Activated CD8-positive, alpha-beta memory T cell treated with anti-CD3 and anti-CD28 coated beads for 24 hours (primary cell): ENCODE measurements around the gene ASTL.

ENCODE experiments used
- DNase-seq: peaks from one replicate; pipeline ENCODE4 v3.0.0-alpha.2; 2020

Gene ASTL

GRCh38 chr2:96111257-96111640 is 27.1 kb downstream of the ASTL start:
- DNase-seq = no peak

GRCh38 chr2:96110621-96111256 is 27.6 kb downstream of the ASTL start:
- no peak for DNase-seq

GRCh38 chr2:96109931-96110511 is 28.3 kb downstream of the ASTL start:
- no peak for DNase-seq

GRCh38 chr2:96109361-96109680 is 29.0 kb downstream of the ASTL start:
- DNase-seq = no peak

- no peak for DNase-seq
Observed at GRCh38 chr2:96108541-96109360, 29.6 kb downstream of the ASTL start.

- DNase-seq = no peak
Observed at GRCh38 chr2:96108151-96108540, 30.2 kb downstream of the ASTL start.

- no peak for DNase-seq
Observed at GRCh38 chr2:96107708-96108065, 30.6 kb downstream of the ASTL start.

GRCh38 chr2:96106991-96107707 is 31.2 kb downstream of the ASTL start:
- no peak for DNase-seq

GRCh38 chr2:96105994-96106715 is 32.1 kb downstream of the ASTL start:
- DNase-seq = no peak

GRCh38 chr2:96105152-96105915 is 33.0 kb downstream of the ASTL start:
- no peak for DNase-seq

- no peak for DNase-seq
Observed at GRCh38 chr2:96104487-96104861, 33.8 kb downstream of the ASTL start.

- peak; percentile 38 for DNase-seq
Observed at GRCh38 chr2:96103761-96104486, 34.4 kb downstream of the ASTL start.

GRCh38 chr2:96103187-96103601 is 35.1 kb downstream of the ASTL start:
- peak; percentile 44 for DNase-seq

- peak; percentile 42 for DNase-seq
Observed at GRCh38 chr2:96102596-96103186, 35.6 kb downstream of the ASTL start.

- peak; percentile 38 for DNase-seq
Observed at GRCh38 chr2:96100893-96101304, 37.4 kb downstream of the ASTL start.

GRCh38 chr2:96099861-96100798 is 38.2 kb downstream of the ASTL start:
- DNase-seq = peak; percentile 52

GRCh38 chr2:96098900-96099590 is 39.3 kb downstream of the ASTL start:
- DNase-seq = peak; percentile 51

- peak; percentile 44 for DNase-seq
Observed at GRCh38 chr2:96097951-96098823, 40.1 kb downstream of the ASTL start.
